CD4-positive, alpha-beta T cell treated with Interleukin-6 for 4 hours (primary cell): ENCODE measurements around the gene RPL36.
"Not testable (repeated sequence)": the region's sequence is repeated elsewhere in the genome, so short reads cannot be mapped to it uniquely, and the experiment has no call there.

Experiments used
- DNase-seq: peaks from one replicate; pipeline ENCODE4 v3.0.0-alpha.2; 2020; ENCODE audit warnings: mixed read lengths

The RPL36 gene

GRCh38 chr19:5707576-5708575 is 17.8 kb downstream of the RPL36 start:
- no peak for DNase-seq

GRCh38 chr19:5711025-5711424 is 20.9 kb downstream of the RPL36 start:
- no peak for DNase-seq

- DNase-seq, result no peak
Measured at GRCh38 chr19:5711713-5712161, 21.6 kb downstream of the RPL36 start.

- no peak for DNase-seq
Measured at GRCh38 chr19:5713228-5713627, 23.1 kb downstream of the RPL36 start.

- no peak for DNase-seq
Measured at GRCh38 chr19:5714816-5715215, 24.7 kb downstream of the RPL36 start.

GRCh38 chr19:5717215-5717935 is 27.3 kb downstream of the RPL36 start:
- DNase-seq, result no peak

- DNase-seq, result no peak
Measured at GRCh38 chr19:5718037-5718578, 28.0 kb downstream of the RPL36 start.

- no peak for DNase-seq
Measured at GRCh38 chr19:5718579-5719273, 28.6 kb downstream of the RPL36 start.

GRCh38 chr19:5719274-5719960 is 29.3 kb downstream of the RPL36 start:
- DNase-seq, result peak; percentile 17

GRCh38 chr19:5719961-5720790 is 30.1 kb downstream of the RPL36 start, which contains the start of the genes CATSPERD and LONP1:
Gene CATSPERD (plus strand): TSS chr19:5720637. CDS start chr19:5720738, 101 bp downstream.
Gene LONP1 (minus strand): TSS chr19:5720146. CDS start chr19:5720132, 14 bp downstream.
- DNase-seq, result peak; percentile 98

- no peak for DNase-seq
Measured at GRCh38 chr19:5727453-5728050, 37.5 kb downstream of the RPL36 start.

GRCh38 chr19:5733172-5733571 is 43.1 kb downstream of the RPL36 start:
- DNase-seq, result not testable (repeated sequence)

- no peak for DNase-seq
Measured at GRCh38 chr19:5738423-5738822, 48.3 kb downstream of the RPL36 start.
